Measurements from ENCODE around the gene CTNNA2.

CTNNA2 gene

DNA sequence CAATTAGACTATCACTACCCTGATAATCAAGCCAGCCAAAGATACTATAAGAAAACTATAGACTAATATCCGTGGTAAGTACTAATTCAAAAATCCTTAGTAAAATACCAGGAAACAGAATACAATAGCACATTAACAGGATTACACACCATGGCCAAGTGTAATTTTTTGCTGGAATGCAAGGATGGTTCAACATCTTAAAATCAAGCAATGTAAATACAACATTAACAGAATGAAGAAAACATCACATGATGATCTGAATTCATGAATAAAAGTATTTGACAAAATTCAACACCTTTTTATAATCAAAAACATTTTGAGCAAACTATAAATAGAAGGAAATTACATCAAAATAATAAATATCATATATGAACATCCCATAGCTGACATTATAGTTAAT is 1142.4 kb downstream of the CTNNA2 start:
- no peak for DNase-seq

DNA sequence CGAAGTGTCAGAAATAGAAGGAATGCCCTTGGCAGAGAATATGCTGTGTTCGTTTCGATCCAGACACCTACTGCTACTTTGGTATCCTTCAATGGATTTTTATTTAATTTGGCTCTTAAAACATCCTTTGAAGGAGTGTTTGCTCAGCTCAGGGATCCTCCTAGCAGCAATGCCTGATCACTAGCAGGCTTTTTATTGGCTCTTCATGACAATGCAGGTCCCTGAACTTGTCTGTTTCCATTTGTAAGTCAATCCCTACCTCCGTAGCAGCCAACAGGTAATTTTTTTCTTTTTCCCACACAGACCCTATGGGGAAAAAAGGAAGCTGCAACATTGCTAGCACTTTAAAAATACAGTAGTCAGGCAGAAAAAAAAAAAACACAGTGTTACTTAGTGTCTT is 1157.9 kb downstream of the CTNNA2 start:
- no peak for DNase-seq

DNA sequence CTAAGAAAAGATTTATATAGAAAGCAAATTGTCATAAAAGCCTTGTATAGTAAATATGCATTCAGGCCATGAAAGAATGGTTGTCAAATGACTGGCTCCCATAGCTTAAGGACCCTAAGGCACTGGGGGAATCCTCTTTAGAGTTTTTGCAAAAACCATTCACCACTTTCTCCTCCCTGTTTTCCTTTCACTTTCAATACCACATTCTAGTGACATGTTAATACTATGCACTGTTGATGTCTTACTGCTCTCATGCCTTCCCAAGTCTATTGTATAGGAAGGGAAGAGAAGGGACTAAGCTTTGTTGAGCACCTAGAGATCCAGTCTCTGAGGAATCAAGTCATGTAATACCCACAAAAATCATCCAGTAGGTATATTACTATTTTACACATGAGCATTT is 1174.7 kb downstream of the CTNNA2 start:
- DNase-seq = no peak

DNA sequence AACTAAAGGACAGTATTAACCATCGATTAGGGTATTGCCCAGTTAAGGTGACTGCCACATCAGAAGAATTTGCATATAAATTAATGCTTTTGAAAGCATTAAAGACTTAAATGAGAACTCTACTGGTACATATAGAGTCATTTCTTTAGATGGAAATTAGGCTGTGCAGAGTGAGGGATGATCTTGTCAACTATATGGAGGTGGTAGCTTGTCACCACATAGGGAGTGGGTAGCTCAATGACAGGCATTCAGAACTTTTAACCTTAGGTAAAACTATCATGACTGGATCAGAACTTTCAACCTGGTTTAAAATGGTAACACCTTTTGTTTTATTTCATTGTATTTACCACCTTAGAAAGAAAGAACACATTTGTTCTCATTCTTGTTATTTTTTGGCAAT is 1176.3 kb downstream of the CTNNA2 start:
- no peak for DNase-seq
